OCI-LY1 (cell line): ENCODE data around the gene SPATA21.
"Not testable (repeated sequence)": the region's sequence is repeated elsewhere in the genome, so short reads cannot be mapped to it uniquely, and the experiment has no call there.

ENCODE experiments used
- H2AFZ ChIP-seq: fragments of 200-600 bp; sonication (generic), shearing (Covaris generic); 2 replicates; pipeline ENCODE4 v1.6.0; 2014; ENCODE audit warnings: antibody characterized with exemption, mild to moderate bottlenecking, low read length
- H3F3A ChIP-seq: fragments of 200-600 bp; sonication (generic), shearing (Covaris generic); 2 replicates; pipeline ENCODE4 v1.6.0; 2014; ENCODE audit warnings: mild to moderate bottlenecking, antibody characterized with exemption, low read length, moderate library complexity; ENCODE audit not compliant: insufficient read depth
- H3K27ac ChIP-seq: fragments of 200-600 bp; sonication (generic); 2 replicates; pipeline ENCODE4 v1.5.1; 2014; ENCODE audit warnings: low read length, mixed run types, mild to moderate bottlenecking, low read depth; ENCODE audit not compliant: poor library complexity, severe bottlenecking
- H3K27me3 ChIP-seq: fragments of 200-600 bp; sonication (generic); 2 replicates; pipeline ENCODE4 v1.6.0; 2014; ENCODE audit warnings: antibody characterized with exemption, mild to moderate bottlenecking, low read length, moderate library complexity; ENCODE audit not compliant: insufficient read depth
- H3K36me3 ChIP-seq: fragments of 200-600 bp; sonication (generic); 2 replicates; pipeline ENCODE4 v1.6.1; 2014; ENCODE audit warnings: mild to moderate bottlenecking, antibody characterized with exemption, low read length, moderate library complexity, mixed read lengths; ENCODE audit not compliant: insufficient read depth
- H3K4me1 ChIP-seq: fragments of 200-600 bp; sonication (generic); 2 replicates; pipeline ENCODE4 v1.5.1; 2014; ENCODE audit warnings: mild to moderate bottlenecking, low read length, moderate library complexity; ENCODE audit not compliant: insufficient read depth, severe bottlenecking
- H3K4me2 ChIP-seq: fragments of 200-600 bp; sonication (generic), shearing (Covaris generic); 2 replicates; pipeline ENCODE4 v1.6.1; 2014; ENCODE audit warnings: low read length
- H3K4me3 ChIP-seq: fragments of 200-600 bp; sonication (generic); 2 replicates; pipeline ENCODE4 v1.5.1; 2014; ENCODE audit warnings: low read length, low read depth, mild to moderate bottlenecking, mixed read lengths; ENCODE audit not compliant: poor library complexity, severe bottlenecking
- H3K79me2 ChIP-seq: fragments of 200-600 bp; shearing (Covaris generic); 2 replicates; pipeline ENCODE4 v1.6.1; 2016; ENCODE audit warnings: mixed run types, low read length, mixed read lengths; ENCODE audit not compliant: insufficient read depth
- H3K9ac ChIP-seq: fragments of 200-600 bp; sonication (generic), shearing (Covaris generic); 2 replicates; pipeline ENCODE4 v1.6.1; 2014; ENCODE audit warnings: mild to moderate bottlenecking, low read length, mixed read lengths
- H3K9me2 ChIP-seq: fragments of 200-600 bp; sonication (generic), shearing (Covaris generic); 2 replicates; pipeline ENCODE4 v1.6.1; 2014; ENCODE audit warnings: low read depth, mild to moderate bottlenecking, low read length, mixed read lengths
- H3K9me3 ChIP-seq: fragments of 200-600 bp; shearing (Covaris generic); 2 replicates; pipeline ENCODE4 v1.6.1; 2014; ENCODE audit warnings: low read length, mixed read lengths
- H4K20me1 ChIP-seq: fragments of 200-600 bp; sonication (generic), shearing (Covaris generic); 2 replicates; pipeline ENCODE4 v1.6.0; 2016; ENCODE audit warnings: mild to moderate bottlenecking, low read length; ENCODE audit not compliant: insufficient read depth
- EZH2 ChIP-seq: fragments of 200-600 bp; sonication (generic), shearing (Covaris generic); IDR thresholded peaks from 2 replicates; pipeline ENCODE4 v1.8.0; 2017; ENCODE audit warnings: borderline replicate concordance, mixed run types, mild to moderate bottlenecking, antibody characterized with exemption, low read length, moderate library complexity, mixed read lengths
- TF ChIP-seq, protein P1 (sequence below): fragments of 200-600 bp; sonication (generic), shearing (Covaris generic); IDR thresholded peaks from 2 replicates; pipeline ENCODE4 v1.5.1; 2017; ENCODE audit warnings: mild to moderate bottlenecking, antibody characterized with exemption, low read length, moderate library complexity, mixed read lengths

Gene SPATA21

DNA sequence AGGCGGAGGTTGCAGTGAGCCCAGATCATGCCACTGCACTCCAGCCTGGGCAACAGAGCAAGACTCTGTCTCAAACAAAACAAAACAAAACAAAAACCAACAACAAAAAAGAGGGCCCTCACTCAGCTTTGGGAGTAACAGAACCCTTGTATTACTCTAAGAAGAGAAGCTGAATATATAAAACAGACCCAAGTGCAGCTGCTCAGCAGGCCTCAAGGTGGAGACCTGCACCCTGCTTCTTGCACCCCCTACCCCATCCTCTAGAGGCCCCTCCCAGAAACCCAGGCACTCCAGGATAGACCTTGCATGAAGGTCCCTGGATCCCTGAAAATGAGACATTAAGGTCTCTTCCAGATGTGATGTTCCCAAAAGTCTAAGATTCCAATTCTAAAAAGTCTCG, 37.7 kb upstream of the SPATA21 start:
- H3K4me3 ChIP-seq, H3K27ac ChIP-seq, H3K9ac ChIP-seq, H4K20me1 ChIP-seq, H3K9me2 ChIP-seq, H3K36me3 ChIP-seq, H2AFZ ChIP-seq, H3F3A ChIP-seq, H3K4me1 ChIP-seq, H3K9me3 ChIP-seq, H3K27me3 ChIP-seq, H3K4me2 ChIP-seq, H3K79me2 ChIP-seq: not testable (repeated sequence)
- TF ChIP-seq, protein P1, sequence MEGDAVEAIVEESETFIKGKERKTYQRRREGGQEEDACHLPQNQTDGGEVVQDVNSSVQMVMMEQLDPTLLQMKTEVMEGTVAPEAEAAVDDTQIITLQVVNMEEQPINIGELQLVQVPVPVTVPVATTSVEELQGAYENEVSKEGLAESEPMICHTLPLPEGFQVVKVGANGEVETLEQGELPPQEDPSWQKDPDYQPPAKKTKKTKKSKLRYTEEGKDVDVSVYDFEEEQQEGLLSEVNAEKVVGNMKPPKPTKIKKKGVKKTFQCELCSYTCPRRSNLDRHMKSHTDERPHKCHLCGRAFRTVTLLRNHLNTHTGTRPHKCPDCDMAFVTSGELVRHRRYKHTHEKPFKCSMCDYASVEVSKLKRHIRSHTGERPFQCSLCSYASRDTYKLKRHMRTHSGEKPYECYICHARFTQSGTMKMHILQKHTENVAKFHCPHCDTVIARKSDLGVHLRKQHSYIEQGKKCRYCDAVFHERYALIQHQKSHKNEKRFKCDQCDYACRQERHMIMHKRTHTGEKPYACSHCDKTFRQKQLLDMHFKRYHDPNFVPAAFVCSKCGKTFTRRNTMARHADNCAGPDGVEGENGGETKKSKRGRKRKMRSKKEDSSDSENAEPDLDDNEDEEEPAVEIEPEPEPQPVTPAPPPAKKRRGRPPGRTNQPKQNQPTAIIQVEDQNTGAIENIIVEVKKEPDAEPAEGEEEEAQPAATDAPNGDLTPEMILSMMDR: peak; percentile 24; the same call in 1 of the 2 replicates

GRCh38 chr1:16474166-16474800, 37.1 kb upstream of the SPATA21 start:
- Histone ChIP-seq H3K36me3 (no peaks in the 10 kb centered on the region), H3K79me2 (no peaks in the 10 kb centered on the region), H2AFZ (no peak overlapping the region), H3K9me2 (no peaks in the 10 kb centered on the region), H3F3A (no peaks in the 10 kb centered on the region), H3K4me1 (no peaks in the 10 kb centered on the region), H3K27me3 (no peaks in the 10 kb centered on the region), H4K20me1 (no peaks in the 10 kb centered on the region), H3K27ac (no peak overlapping the region), H3K9me3 (no peaks in the 10 kb centered on the region), H3K4me3 (no peak overlapping the region), H3K9ac (no peak overlapping the region), H3K4me2 (no peak overlapping the region)
- TF ChIP-seq, protein P1: no peak
- no peak for TF ChIP-seq EZH2

- TF ChIP-seq, protein P1: no peak
- no peak for TF ChIP-seq EZH2
- no peak overlapping the region for H3K4me2 ChIP-seq
- H3K27ac ChIP-seq: no peak overlapping the region
- no peak overlapping the region for H3K4me3 ChIP-seq
- no peaks in the 10 kb centered on the region for H3K9me3 ChIP-seq
- H3K9ac ChIP-seq: no peak overlapping the region
- H3F3A ChIP-seq: no peaks in the 10 kb centered on the region
- no peaks in the 10 kb centered on the region for H3K27me3 ChIP-seq
- H3K36me3 ChIP-seq: no peaks in the 10 kb centered on the region
- H4K20me1 ChIP-seq: no peaks in the 10 kb centered on the region
- no peaks in the 10 kb centered on the region for H3K79me2 ChIP-seq
- no peaks in the 10 kb centered on the region for H3K9me2 ChIP-seq
- no peak overlapping the region for H2AFZ ChIP-seq
- no peaks in the 10 kb centered on the region for H3K4me1 ChIP-seq
These were observed 31.3 kb upstream of the SPATA21 start for GRCh38 chr1:16468558-16468957.
